HG03575 (cell line): Measurements from ENCODE around the gene RPA1.
"Not testable (repeated sequence)": the region's sequence is repeated elsewhere in the genome, so short reads cannot be mapped to it uniquely, and the experiment has no call there.

Experiments
- ATAC-seq: cut with Tn5 transposase; IDR thresholded peaks from one replicate; pipeline ENCODE4 v1.9.1; 2021; ENCODE audit not compliant: unreplicated experiment, insufficient number of reproducible peaks, low FRiP score; ENCODE audit errors: extremely low read depth

RPA1 gene

GRCh38 chr17:1829592-1830257, at the start of gene RPA1, which contains the start of gene SMYD4:
Gene RPA1 (plus strand): TSS chr17:1830005. CDS start chr17:1830094, 89 bp downstream.
Gene SMYD4 (minus strand): TSS chr17:1829902. CDS start chr17:1827994, 1,908 bp downstream.
- no peak for ATAC-seq

GRCh38 chr17:1782171-1782567, 47.6 kb upstream of the RPA1 start:
- no peak for ATAC-seq

GRCh38 chr17:1783271-1783670, 46.5 kb upstream of the RPA1 start:
- no peak for ATAC-seq

GRCh38 chr17:1783834-1784611, 45.8 kb upstream of the RPA1 start:
- ATAC-seq: no peak

- ATAC-seq: no peak
These were observed 43.9 kb upstream of the RPA1 start for GRCh38 chr17:1785930-1786329.

- ATAC-seq: no peak
These were observed 43.1 kb upstream of the RPA1 start for GRCh38 chr17:1786708-1787107.

GRCh38 chr17:1787301-1787902, 42.4 kb upstream of the RPA1 start:
- ATAC-seq: no peak

- ATAC-seq: no peak
These were observed 39.9 kb upstream of the RPA1 start for GRCh38 chr17:1789936-1790335.

- ATAC-seq: no peak
These were observed 37.0 kb upstream of the RPA1 start for GRCh38 chr17:1792495-1793446.

GRCh38 chr17:1793447-1793806, 36.4 kb upstream of the RPA1 start:
- ATAC-seq: no peak

- no peak for ATAC-seq
These were observed 33.0 kb upstream of the RPA1 start for GRCh38 chr17:1796800-1797199.

- no peak for ATAC-seq
These were observed 32.5 kb upstream of the RPA1 start for GRCh38 chr17:1797323-1797722.

- ATAC-seq: not testable (repeated sequence)
These were observed 32.0 kb upstream of the RPA1 start for GRCh38 chr17:1797846-1798245.

GRCh38 chr17:1800240-1800639, 29.6 kb upstream of the RPA1 start:
- ATAC-seq: no peak

- no peak for ATAC-seq
These were observed 29.1 kb upstream of the RPA1 start for GRCh38 chr17:1800712-1801111.

GRCh38 chr17:1802429-1802828, 27.4 kb upstream of the RPA1 start:
- ATAC-seq: no peak

GRCh38 chr17:1803280-1803679, 26.5 kb upstream of the RPA1 start:
- ATAC-seq: no peak

- no peak for ATAC-seq
These were observed 21.9 kb upstream of the RPA1 start for GRCh38 chr17:1807890-1808289.

GRCh38 chr17:1808644-1809043, 21.2 kb upstream of the RPA1 start:
- ATAC-seq: no peak
